Measurements from ENCODE around the gene LMNA. TPM values are rescaled to one million over a fixed set of nuclear protein-coding genes. Genes with fewer than 3 reads are reported as not detected.

The LMNA gene
- total RNA-seq (100 to 1,000 TPM; 197 to 609 (median 377) TPM), polyA plus RNA-seq (100 to 1,000 TPM in 1 of 2 donors, 10 to 100 TPM in 1; 50.1 to 157 TPM)
- long read RNA-seq, donor 1, transcript LMNA-201 (11 exons, 3,137 nt): minor isoform, 6 of 1,775 reads
- long read RNA-seq, donor 1, transcript LMNA-206 (12 exons, 3,190 nt): major isoform, 988 of 1,775 reads
- long read RNA-seq, donor 1, partial matches to known transcripts: 685 of 1,775 reads
- long read RNA-seq, donor 1, other reads (novel, unspliced or antisense): 91 of 1,775 reads
- long read RNA-seq, donor 2, transcript LMNA-206 (12 exons, 3,190 nt): major isoform, 7 of 46 reads
- long read RNA-seq, donor 2, partial matches to known transcripts: 37 of 46 reads
- long read RNA-seq, donor 2, other reads (novel, unspliced or antisense): 0 of 46 reads
- long read RNA-seq, donor 3, transcript LMNA-206 (12 exons, 3,190 nt): major isoform, 336 of 687 reads
- long read RNA-seq, donor 3, partial matches to known transcripts: 292 of 687 reads
- long read RNA-seq, donor 3, other reads (novel, unspliced or antisense): 56 of 687 reads

DNA sequence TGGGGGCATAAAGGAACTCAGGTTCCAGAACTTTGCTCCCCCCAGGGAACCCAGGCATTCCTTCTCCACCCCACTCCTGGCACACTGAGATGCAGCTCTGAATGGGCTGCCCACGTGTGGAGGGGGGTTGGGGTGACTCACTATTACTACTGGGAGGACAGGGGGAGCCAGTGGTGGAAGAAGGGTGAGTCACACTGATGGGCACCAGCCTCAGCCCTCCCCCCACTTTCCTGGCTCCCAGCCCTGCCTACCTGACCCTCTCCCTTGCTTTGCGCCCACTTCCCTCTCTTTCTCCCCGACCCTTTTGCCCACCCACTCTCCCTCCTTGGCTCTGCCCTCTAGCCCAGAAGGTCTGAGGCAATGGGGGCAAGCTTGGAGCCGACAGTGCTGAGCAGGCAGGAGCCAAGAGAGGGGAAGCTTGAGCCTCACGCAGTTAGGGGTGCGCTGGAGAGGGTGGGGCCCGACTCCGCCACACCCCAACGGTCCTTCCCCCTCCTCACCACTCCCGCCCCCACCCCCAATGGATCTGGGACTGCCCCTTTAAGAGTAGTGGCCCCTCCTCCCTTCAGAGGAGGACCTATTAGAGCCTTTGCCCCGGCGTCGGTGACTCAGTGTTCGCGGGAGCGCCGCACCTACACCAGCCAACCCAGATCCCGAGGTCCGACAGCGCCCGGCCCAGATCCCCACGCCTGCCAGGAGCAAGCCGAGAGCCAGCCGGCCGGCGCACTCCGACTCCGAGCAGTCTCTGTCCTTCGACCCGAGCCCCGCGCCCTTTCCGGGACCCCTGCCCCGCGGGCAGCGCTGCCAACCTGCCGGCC lies at the start of gene LMNA:
LMNA (plus strand) TSS at position 611 of the 818 bp plus-strand sequence. CDS start 208 bp downstream, outside the sequence.
- intact Hi-C loops (cut with DNase I): no loop called here

GRCh38 chr1:156065212-156065611 lies 49.3 kb upstream of the LMNA start:
- H3K9me3 ChIP-seq: no peaks in the 10 kb centered on the region
- DNase-seq: no peak
- TF ChIP-seq POLR2A (IDR thresholded peaks at IDR 0.05): no peak
- no peak for TF ChIP-seq EP300 (IDR thresholded peaks at IDR 0.05)
- TF ChIP-seq CTCF (IDR thresholded peaks at IDR 0.05): no peak
- WGBS, 3 donors: 94 to 95% (median 94%) methylated on average over 3 of the region's 3 CpGs
- H3K27me3 ChIP-seq: no peaks in the 10 kb centered on the region
- intact Hi-C loops (cut with DNase I): no loop called here
- no peak overlapping the region for H3K4me3 ChIP-seq
- H3K36me3 ChIP-seq: no peaks in the 10 kb centered on the region
- no peak overlapping the region for H3K27ac ChIP-seq
- H3K4me1 ChIP-seq (ENCODE audit: insufficient read depth): no peaks in the 10 kb centered on the region

More for the DNA sequence above, at the start of gene LMNA:
- Histone ChIP-seq H3K9me3 (no peaks in the 10 kb centered on the region), H3K27ac (peak within 1 kb of the TSS; percentile 90 to 94), H3K27me3 (no peaks in the 10 kb centered on the region), H3K4me1 (ENCODE audit: insufficient read depth) (peaks cover 20% of the 10 kb centered on the region), H3K4me3 (peak within 1 kb of the TSS; percentile 86), H3K36me3 (no peaks in the 10 kb centered on the region)
- WGBS, 3 donors: 0 to 2% (median 1%) methylated on average over 10 to 37 of the region's 37 CpGs
- peak; percentile 99 for TF ChIP-seq POLR2A (IDR thresholded peaks at IDR 0.05)
- peak; percentile 71 for TF ChIP-seq EP300 (IDR thresholded peaks at IDR 0.05)
- TF ChIP-seq CTCF (IDR thresholded peaks at IDR 0.05): no peak
- peak; percentile 91 to 95 (median 93) for DNase-seq

GRCh38 chr1:156065871-156066270 lies 48.6 kb upstream of the LMNA start:
- Histone ChIP-seq H3K27ac (no peak overlapping the region), H3K4me1 (ENCODE audit: insufficient read depth) (no peaks in the 10 kb centered on the region), H3K4me3 (no peak overlapping the region), H3K27me3 (no peaks in the 10 kb centered on the region), H3K9me3 (no peaks in the 10 kb centered on the region), H3K36me3 (no peaks in the 10 kb centered on the region)
- no peak for TF ChIP-seq EP300 (IDR thresholded peaks at IDR 0.05)
- no peak for TF ChIP-seq POLR2A (IDR thresholded peaks at IDR 0.05)
- TF ChIP-seq CTCF (IDR thresholded peaks at IDR 0.05): no peak
- 80 to 83% (median 81%) methylated on average over 16 of the region's 16 CpGs for WGBS, 3 donors
- no peak for DNase-seq
- intact Hi-C loops (cut with DNase I): no loop called here

- 64 to 77% (median 66%) methylated on average over 2 of the region's 2 CpGs for WGBS, 3 donors
- intact Hi-C loops (cut with DNase I): no loop called here
- no peaks in the 10 kb centered on the region for H3K36me3 ChIP-seq
- no peak overlapping the region for H3K4me3 ChIP-seq
- no peaks in the 10 kb centered on the region for H3K27me3 ChIP-seq
- no peaks in the 10 kb centered on the region for H3K9me3 ChIP-seq
- no peak for DNase-seq
- TF ChIP-seq CTCF (IDR thresholded peaks at IDR 0.05) (no peak), EP300 (IDR thresholded peaks at IDR 0.05) (no peak), POLR2A (IDR thresholded peaks at IDR 0.05) (no peak)
- no peaks in the 10 kb centered on the region for H3K4me1 ChIP-seq (ENCODE audit: insufficient read depth)
- no peak overlapping the region for H3K27ac ChIP-seq
Observed at GRCh38 chr1:156067262-156067661, 47.2 kb upstream of the LMNA start.

All from ovary (tissue), 10 donors.